SH-SY5Y (cell line): ENCODE measurements around the gene TBK1.

Experiments used
- GATA2 ChIP-seq: IDR thresholded peaks from 2 replicates; pipeline ENCODE4 v1.6.1; 2011; ENCODE audit warnings: mild to moderate bottlenecking, low read depth, low read length
- GATA3 ChIP-seq: IDR thresholded peaks from 2 replicates; pipeline ENCODE4 v1.6.1; 2011; ENCODE audit warnings: low read depth, mild to moderate bottlenecking, low read length, moderate library complexity

Gene TBK1

GRCh38 chr12:64433915-64434314 lies 18.0 kb upstream of the TBK1 start:
- TF ChIP-seq GATA3, result no peak
- no peak for TF ChIP-seq GATA2

GRCh38 chr12:64440100-64440499 lies 11.8 kb upstream of the TBK1 start:
- TF ChIP-seq GATA2 (no peak), GATA3 (no peak)

GRCh38 chr12:64445490-64445889 lies 6.4 kb upstream of the TBK1 start:
- TF ChIP-seq GATA3 (no peak), GATA2 (no peak)

GRCh38 chr12:64446295-64446694 lies 5.6 kb upstream of the TBK1 start:
- peak; percentile 29; the same call in 1 of the 2 replicates for TF ChIP-seq GATA2
- TF ChIP-seq GATA3, result no peak

- TF ChIP-seq GATA2, result no peak
- no peak for TF ChIP-seq GATA3
These were observed 1.8 kb upstream of the TBK1 start for GRCh38 chr12:64450057-64450640.

- TF ChIP-seq GATA2, result no peak
- TF ChIP-seq GATA3, result no peak
These were observed 1.0 kb upstream of the TBK1 start for GRCh38 chr12:64450711-64451486.

- no peak for TF ChIP-seq GATA3
- no peak for TF ChIP-seq GATA2
These were observed 824 bp downstream of the TBK1 start for GRCh38 chr12:64452559-64453329.

- TF ChIP-seq GATA3 (no peak), GATA2 (no peak)
These were observed 3.6 kb downstream of the TBK1 start for GRCh38 chr12:64455506-64455905.

GRCh38 chr12:64456119-64456518 lies 4.2 kb downstream of the TBK1 start:
- TF ChIP-seq GATA2, result no peak
- no peak for TF ChIP-seq GATA3

GRCh38 chr12:64457032-64457431 lies 5.1 kb downstream of the TBK1 start:
- TF ChIP-seq GATA3 (no peak), GATA2 (no peak)

GRCh38 chr12:64457466-64457865 lies 5.5 kb downstream of the TBK1 start:
- no peak for TF ChIP-seq GATA3
- no peak for TF ChIP-seq GATA2

GRCh38 chr12:64457923-64458322 lies 6.0 kb downstream of the TBK1 start:
- no peak for TF ChIP-seq GATA2
- no peak for TF ChIP-seq GATA3

- no peak for TF ChIP-seq GATA3
- TF ChIP-seq GATA2, result no peak
These were observed 7.5 kb downstream of the TBK1 start for GRCh38 chr12:64459394-64459891.

- no peak for TF ChIP-seq GATA2
These were observed 9.9 kb downstream of the TBK1 start for GRCh38 chr12:64461634-64462414.

- TF ChIP-seq GATA2 (no peak), GATA3 (no peak)
These were observed 14.3 kb downstream of the TBK1 start for GRCh38 chr12:64466178-64466577.
